HG03575 (cell line): Measurements from ENCODE around the gene PBRM1.
A peak's percentile ranks its signal among the peaks of the same experiment; 100 is the strongest.
"Not testable (repeated sequence)": the region's sequence is repeated elsewhere in the genome, so short reads cannot be mapped to it uniquely, and the experiment has no call there.

Source experiments
- ATAC-seq: cut with Tn5 transposase; IDR thresholded peaks from one replicate; pipeline ENCODE4 v1.9.1; 2021; ENCODE audit not compliant: unreplicated experiment, insufficient number of reproducible peaks, low FRiP score; ENCODE audit errors: extremely low read depth

The PBRM1 gene

DNA sequence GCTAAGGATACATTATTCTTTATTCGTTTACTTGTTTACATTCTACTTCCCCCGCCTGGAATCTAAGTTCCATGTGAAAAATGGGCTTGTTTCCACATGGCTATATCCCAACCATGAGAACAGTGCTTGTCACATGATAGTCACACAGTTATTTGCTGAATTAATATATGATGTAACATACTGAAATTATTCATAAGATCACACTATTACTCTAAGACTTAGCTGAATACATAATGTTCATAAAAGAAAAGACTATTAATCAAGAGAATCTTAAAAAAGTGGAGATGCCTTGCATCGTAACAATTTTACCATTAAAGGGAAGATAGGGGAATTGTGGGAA is 6.5 kb downstream of the PBRM1 start:
- no peak for ATAC-seq

DNA sequence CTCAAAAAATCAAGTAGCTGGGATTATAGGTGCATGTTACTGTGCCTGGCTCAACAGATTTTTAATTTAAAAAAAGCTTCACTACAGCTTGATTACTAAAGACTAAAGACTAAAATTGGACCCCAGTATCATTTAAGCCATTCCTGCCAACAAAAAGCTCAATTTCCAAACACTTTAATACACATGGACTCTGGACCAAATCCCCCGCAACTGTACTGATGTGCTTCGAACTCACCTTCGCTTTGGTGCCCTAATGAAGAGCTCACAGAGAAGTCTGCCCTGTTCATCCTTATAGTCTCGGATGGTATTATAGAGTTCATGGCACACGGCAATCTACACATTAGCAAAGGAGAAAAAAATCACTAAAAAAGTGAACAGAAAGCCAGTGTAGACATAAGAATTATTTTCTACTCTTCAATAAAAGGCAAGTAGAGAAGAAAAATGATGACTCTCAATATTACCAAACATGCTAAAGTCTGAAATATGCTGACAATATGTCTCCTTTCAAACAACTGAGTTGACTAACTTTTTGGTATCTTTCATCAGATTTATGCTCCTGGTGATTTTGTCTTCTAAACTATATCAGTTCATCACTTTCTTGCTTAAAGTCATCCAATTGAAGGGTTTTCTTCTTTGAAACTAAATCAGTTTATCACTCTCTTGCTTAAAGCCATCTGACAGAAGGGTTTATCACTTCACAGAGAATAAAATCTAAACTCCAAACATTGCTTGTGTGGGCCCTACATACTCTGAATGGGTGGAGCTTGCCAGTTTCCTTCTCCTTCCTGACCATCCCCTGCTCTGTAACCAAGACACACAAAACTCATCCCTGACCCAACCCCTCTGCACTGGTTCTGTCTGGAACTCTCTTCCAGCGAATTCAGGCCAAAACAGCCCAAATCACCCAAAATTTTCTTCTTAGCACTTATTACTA is 7.2 kb downstream of the PBRM1 start:
- ATAC-seq = no peak

DNA sequence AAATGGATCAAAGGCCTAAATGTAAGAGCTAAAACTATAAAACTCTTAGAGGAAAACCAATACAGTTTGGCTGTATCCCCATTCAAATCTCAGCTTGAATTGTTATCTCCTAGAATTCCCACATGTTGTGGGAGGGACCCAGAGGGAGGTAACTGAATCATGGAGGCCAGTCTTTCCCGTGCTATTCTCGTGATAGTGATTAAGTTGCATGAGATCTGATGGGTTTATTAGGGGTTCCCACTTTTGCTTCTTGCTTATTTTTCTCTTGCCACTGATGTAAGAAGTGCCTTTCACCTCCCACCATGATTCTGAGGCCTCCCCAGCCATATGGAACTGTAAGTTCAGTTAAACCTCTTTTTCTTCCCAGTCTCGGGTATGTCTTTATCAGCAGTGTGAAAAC is 9.5 kb downstream of the PBRM1 start:
- not testable (repeated sequence) for ATAC-seq

DNA sequence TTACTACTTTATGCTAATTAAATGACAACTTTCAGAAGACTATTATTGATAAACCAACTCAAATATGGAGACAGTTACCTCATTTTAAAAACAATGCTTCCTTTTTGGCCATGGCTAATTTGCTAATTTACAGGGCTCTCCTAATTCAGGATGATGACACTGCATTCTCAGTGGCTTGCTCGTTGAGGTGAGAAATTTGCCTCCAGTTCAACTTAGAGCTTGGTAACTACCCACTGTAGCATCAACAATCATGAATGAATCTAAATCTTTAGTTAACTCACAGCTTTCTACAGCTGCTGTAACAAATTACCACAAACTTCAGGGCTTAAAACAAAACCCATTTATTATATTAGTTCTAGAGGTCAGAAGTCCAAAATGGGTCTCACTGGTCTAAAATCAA is 14.0 kb downstream of the PBRM1 start:
- ATAC-seq = no peak

DNA sequence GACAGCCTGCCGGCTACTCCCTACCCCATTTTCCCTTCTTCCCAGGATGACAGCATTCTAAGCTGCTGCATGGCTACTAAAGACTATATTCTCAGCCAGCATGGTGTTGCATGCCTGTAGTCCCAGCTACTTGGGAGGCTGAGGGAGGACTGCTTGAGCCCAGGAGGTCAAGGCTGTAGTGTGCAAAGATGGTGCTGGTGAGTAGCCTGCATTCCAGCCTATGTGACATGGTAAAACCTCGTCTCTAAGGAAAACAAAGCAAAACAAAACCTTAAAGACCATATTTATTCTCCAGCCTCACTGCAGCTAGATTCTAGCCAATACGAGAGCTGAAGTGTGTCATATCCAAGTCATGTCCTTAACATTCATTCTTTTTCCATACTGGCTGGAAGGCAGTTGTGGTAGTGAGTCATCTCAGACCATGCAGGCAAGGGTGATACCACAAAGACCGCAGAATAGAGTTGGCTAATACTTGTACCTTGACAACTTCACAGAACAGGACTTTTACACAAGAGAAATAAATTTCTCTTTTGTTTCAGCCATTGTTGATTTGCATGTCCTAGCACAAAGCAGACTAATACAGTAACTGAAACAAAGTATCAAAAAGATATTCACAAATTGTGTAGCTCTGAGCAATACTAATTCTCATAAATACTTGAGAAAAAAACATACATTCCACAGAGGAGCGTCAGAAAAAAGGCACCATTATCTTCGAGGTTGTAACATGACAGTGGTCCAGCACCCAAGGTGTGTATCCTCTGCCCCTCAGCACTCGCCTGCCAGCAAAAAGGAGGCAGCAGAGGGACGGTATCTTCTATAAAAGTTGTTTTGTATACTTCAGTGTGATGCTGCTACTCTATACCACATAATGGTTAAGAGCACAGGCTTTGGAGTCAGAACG is 14.8 kb downstream of the PBRM1 start:
- peak; percentile 40 for ATAC-seq

DNA sequence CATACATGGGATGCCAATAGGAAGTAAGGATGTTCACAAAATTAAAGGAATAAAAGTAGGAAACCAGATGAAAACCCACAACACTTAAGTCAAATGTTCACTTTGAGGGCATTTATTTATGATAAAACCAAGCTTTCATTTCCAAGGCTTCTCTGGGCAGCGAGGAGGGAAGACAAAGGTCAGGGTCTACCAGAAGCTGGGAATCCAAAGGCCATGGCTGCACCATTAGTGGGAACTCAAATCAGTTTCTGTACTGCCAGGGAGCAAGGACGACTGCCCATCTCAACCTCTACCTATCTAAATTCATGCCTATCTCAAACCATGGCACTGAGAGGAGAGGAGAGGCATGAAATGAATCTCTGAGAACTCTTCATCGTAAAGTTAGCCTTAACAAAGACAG is 22.6 kb downstream of the PBRM1 start:
- no peak for ATAC-seq

DNA sequence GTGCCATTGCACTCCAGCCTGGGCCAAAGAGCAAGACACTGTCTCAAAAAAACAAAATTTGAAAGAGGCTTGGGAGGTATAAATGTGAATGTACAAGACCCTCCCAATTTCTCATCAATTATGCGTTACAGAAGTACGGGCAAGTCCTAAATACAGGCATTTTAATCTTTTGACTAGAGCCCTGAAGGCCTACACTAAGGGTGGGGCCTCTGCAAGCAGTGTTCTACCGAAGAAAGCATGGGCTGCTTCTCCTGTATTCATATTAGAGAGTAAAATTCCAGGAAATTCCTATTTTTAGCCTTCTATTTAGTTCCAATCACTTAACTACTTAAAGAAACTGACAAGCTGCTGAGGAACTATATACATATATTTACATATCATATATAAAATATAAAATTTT is 25.7 kb downstream of the PBRM1 start:
- ATAC-seq = no peak

DNA sequence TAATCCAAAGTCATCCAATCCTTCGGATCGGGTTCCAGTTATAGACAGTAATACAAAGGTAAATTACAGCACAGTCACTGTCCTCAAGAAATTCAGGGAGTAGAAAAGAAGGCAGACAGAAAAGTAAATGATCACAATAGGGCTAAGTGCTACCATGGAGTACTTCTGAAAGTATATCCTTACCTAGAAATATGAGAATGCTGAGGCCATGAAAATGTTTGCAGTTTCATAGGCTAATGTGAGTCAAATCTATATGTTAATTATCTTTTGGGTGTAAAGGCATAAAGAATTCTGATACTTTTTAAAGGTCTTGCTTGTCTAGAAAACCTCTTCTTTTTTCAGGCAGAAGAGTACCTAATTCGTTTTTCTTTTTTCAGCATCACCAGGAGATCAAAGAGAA is 29.8 kb downstream of the PBRM1 start:
- no peak for ATAC-seq

DNA sequence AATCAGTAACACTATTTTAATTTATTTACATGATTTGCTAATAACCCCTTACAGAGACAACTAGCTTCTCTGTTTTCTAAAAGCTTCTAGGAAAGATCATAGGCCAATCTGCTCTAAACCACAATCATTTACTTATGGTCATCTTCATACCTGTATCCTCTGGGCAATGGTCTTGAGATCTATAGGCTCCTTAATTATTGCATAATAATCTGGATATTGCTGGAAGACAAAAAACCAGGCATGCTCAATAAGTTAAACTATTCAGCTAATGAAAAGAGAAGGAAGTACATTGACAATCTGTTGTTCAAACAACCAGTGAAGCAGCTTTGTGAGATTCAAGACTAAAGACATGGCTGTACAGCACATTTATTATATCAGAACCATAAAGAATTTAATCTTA is 34.1 kb downstream of the PBRM1 start:
- no peak for ATAC-seq

DNA sequence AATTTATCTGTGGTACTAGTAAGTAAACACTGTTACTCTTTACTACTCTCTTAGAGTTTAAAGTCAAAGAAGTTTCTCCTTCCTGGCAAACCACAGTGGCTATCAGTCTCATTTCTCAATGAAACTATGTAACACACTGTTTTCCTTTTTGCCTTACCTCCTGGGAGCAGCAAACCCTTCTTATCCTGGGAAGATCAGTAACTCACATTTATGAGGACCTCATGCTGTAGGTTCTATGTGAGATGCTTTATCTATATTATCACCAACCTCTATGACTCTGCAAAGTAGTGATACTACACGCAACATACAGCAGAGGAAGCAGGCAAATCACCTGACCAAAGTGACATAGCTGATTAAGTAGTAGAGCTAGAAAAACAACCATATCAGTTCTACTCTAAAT is 35.3 kb downstream of the PBRM1 start:
- no peak for ATAC-seq

DNA sequence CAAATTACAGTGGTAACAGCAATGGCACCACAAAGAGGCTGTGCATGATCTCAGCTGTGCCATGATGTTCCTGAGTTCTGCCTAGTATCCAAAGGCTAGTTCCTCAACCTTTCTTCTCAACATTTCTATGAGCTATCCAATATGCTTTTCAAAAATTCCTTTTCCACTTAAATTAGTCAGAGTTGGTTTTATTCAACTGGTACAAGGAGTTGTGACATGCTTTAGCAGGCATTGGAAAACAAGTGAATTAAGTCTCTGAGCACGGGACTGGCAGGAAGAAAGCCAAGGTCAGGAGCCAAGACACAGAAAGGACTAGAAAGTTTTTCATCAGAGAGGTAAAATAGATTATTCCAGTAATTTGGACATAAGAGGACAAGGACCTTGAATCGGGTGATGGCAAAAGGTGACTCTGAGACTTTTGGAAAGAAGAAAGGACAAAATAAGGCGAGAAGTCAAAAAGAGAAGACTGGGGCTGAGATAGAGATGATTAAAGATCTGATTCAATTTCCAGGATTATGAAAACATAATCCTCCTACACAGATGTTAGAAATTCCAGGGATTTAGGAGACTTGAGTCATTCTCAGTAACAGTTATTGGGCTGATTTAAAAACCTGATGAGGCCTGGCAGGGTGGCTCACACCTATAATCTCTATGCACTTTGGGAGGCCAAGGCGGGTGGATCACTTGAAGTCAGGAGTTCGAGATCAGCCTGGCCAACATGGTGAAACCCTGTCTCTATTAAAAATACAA is 36.1 kb downstream of the PBRM1 start:
- no peak for ATAC-seq

DNA sequence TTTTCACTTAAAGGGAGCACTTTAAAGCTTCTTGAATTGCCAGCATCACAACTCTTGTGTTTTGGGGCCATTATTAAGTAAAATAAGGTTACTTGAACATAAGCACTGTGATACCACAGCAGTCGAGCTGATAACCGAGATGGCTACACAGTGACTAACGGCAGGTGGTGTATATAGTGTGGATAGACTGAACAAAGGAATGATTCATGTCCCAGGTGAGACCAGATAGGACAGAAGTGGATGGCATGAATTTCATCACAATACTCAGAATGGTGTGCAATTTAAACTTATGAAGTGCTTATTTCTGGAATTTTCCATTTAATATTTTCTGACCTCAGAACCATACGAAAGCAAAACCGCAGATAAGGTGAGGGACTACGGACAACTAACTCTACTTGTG is 40.2 kb downstream of the PBRM1 start:
- ATAC-seq = no peak

DNA sequence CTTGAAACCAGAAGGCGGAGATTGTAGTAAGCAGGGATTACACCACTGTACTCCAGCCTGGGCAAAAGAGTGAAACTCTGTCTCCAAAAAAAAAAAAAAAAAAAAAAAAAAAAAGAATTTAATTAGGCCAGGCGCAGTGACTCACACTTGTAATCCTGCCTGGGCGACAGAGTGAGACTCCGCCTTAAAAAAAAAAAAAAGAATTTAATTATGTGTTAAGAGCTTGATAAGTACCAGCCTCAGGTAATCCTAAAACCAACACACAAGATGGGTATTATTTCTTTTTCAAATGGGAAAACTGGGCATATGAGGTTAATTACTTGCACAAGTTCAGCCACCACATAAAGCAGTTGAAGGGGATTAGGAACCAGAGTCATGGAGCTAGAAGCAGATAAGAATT is 49.0 kb downstream of the PBRM1 start:
- ATAC-seq = no peak

DNA sequence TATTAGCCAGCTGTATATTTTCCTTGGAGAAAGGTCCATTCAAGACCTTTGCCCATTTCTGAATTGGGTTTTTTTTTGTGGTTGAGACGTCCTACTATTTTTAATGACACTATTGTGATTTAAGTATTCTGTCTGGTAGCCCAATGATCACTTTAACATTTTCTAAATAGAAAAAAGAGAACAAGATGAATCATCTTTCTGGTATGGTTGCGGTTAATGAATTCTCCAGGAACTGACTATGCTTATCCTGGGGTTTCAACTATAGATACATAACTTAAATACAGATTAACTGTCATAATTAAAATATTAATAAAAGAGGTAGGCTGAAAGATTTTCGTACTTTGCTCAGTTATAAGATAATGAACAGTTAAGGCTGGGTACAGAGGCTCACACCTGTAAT is 51.9 kb downstream of the PBRM1 start:
- no peak for ATAC-seq

DNA sequence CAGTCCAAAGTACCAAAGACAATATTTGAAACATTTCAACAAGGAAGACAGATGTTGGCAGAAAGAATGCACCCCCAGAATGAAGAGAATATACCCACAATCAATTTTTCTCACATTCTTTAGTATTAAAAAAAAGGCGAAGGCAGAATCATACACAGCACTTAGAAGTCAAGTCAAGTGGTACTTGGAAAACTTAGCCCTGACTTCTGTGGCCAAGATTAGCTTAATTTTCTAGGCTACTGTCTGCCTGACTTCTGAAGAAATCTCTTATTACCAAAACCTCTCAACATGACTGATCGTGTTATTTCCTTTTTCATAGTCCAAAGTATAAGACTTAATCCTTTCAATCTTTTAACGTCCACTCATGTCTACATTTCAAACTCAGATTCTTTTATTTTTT is 60.7 kb downstream of the PBRM1 start:
- no peak for ATAC-seq

DNA sequence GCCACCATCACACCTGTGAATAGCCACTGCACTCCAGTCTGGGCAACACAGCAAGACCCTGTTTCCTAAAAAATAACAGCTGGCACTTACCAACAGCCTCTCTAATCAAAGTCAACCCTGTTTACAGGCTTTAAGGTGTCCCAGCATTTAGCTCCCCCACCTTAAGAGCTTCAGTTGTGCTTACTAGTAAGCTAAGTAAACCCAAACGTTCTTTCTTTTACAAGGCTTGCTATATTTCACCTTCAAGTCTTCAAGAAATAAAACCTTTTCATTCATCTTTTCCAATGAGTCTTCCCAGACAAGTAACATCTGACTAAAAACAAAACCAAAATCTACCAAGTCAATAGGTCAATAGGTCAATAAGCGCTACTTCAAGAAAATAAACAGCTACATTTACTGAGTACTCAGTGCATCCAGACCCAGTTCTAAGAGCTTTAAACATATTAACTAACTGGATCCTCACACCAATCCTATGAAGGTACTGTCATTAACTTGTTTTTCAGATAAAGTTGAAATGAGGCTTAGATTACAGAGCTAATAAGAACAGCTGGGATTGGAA is 62.4 kb downstream of the PBRM1 start:
- no peak for ATAC-seq

DNA sequence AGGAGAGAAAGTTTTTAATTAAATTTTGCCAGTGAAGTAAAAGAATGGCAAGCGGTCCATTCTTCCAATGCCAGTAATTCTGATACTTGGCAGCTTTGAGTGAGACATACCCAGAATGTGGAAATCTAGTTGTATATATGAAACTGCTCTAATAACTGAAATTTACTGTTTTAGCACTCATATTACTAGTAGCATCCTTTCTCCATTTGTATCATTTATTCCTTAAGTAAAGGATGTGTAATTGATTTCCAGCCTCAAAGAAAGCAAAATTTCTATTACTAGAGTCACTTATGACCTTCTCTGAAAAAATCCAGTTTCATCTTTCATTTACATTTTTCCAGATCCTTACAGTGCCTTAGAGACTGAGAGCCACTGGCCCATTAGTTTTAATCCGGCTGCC is 65.1 kb downstream of the PBRM1 start:
- no peak for ATAC-seq

DNA sequence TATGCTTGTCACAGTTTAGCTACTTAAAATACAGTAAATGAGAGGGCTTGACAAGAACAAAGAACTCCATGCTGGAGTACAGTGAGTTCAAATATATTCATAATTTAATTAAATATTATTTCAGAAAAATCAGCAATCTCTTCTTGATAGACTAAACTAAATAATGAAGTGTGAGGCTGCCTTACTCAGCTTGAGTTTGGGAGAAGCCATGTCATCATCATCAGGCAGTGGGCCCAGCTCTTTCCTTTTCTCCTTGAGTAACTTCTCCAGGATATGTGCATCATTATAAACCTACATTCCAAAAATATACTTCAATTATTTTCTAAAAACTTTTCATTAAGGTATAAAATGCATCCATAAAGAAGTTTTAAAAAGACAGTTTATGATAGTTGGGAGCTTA is 70.5 kb downstream of the PBRM1 start:
- ATAC-seq = no peak

DNA sequence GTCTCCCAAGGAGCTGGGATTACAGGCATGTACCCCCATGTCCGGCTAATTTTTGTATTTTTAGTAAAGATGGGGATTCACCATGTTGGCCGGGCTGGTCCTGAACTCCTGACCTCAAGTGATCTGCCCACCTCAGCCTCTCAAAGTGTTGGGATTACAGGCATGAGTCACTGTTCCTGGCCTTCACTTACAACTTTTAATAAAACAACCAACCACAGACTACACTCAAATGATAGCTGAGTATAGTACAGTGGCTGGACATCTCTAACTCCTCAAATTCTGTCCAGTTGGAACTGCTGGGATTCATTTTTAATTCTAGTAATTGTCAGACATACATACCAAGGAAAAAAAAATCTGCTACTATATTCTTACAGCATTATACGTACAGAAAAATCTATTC is 71.0 kb downstream of the PBRM1 start:
- ATAC-seq = no peak
